Measurements from ENCODE around the gene TKTL1.
"Not testable (repeated sequence)": the region's sequence is repeated elsewhere in the genome, so short reads cannot be mapped to it uniquely, and the experiment has no call there.

TKTL1 gene

GRCh38 chrX:154310616-154311536, 15.3 kb downstream of the TKTL1 start:
- no peak for DNase-seq

DNA sequence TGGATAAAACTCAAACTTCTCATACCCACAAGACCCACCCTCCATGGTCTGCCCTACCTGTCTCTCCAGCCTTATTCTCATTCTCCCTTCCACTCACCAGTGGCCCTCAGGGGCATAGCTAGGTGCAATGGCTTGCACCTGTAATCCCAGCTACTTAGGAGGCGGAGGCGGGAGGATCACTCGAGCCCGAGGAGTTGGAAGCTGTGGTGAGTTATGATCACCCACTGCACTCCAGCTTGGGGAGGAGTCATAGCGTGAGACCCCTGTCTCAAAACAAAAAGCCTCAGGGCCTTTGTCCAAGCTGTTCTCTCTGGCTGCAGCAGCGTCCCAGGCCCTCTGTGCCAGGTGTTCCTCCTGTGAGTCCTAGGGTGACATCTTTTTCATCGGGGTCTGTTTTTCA, 16.5 kb downstream of the TKTL1 start:
- no peak for DNase-seq

GRCh38 chrX:154313147-154313546, 17.6 kb downstream of the TKTL1 start:
- peak; percentile 45 for DNase-seq

DNA sequence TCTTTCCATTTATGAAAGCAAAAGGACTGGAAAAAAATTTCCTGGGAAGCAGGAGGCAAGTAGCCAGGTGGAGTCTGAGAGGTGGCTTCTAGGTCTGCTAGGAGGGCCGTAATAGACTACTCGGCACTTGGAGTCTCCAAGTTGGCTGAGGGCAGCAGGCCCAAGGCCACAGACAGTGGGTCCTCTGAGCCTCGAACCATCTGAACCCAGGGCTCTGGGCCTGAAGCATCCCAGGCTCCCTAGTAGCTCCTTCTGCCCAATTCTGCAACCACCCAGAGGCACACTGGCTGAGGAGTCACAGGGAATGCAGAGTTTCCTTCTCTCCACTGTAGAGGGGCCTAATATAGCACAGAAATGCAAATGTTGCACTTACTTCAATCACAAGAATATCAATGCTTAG, 19.8 kb downstream of the TKTL1 start:
- no peak for DNase-seq

DNA sequence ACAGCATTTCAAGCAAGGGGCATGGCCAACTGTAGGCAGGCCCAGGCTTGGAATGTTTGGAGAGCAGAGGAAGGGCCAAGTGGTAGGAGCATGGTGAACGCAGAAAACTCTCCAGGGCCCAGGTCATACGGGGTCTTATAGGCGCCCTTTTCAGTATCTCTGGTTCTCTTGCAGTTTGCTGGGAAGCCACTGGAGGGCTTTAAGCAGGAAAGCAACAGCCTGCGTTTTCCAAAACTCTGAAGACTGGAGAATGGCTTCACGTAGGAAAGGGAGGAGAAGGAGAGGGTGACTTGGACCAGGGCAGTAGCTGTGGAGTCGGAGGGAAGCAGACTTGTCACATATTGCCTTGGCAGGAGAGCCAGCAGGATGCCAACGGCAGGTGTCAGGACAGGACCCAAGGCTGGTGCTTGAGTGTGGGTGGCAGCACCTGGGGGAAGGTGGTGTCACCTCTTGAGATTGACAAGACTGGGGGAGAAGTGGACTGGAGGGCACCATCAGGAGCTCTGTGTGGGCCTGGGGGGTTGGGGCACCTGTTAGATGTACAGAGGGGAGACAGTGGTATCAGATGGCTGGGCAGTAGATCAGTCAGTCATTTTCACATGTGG, 21.9 kb downstream of the TKTL1 start:
- no peak for DNase-seq

DNA sequence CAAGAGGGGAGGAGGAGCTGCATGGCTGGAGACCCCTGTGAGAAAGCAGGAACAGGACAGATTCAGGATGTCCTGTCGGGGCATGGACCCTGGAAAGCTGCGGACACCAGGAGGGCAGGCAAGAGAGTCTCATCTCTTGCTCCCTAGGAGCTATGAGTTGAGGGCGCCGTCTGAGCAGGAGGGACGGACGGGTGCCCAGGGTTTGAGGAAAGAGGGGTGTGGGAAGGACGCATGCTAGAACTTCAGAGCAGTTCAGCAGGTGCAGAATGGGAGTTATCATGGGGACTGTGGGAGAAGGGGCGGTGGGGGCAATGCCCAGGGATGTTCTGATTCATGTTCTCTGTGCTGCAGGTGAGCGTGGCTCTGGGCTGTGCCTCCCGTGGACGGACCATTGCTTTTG, 24.8 kb downstream of the TKTL1 start:
- DNase-seq = no peak

- DNase-seq = no peak
Measured at GRCh38 chrX:154321152-154321551, 25.6 kb downstream of the TKTL1 start.

- DNase-seq = no peak
Measured at GRCh38 chrX:154321594-154321993, 26.0 kb downstream of the TKTL1 start.

- no peak for DNase-seq
Measured at GRCh38 chrX:154322890-154323289, 27.3 kb downstream of the TKTL1 start.

DNA sequence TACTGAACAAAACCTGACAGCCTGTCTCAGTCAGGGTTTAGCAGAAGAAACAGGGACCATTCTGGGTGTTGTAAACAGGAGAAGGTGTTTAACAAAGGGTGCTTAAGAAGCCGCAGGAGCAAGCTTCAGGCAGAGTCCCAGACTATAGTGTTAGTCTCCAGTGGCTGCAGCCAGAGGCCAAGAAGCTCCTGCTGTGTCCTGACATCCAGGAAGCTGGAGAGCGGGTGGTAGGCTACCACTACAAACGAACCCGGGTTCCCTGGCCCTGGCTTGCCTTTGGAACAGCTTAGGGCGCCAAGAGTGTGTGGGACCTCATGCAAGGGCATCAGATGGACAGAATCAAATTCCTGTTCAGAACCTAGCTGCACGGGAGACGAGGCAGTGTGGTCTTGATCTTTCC, 27.9 kb downstream of the TKTL1 start:
- DNase-seq = no peak

DNA sequence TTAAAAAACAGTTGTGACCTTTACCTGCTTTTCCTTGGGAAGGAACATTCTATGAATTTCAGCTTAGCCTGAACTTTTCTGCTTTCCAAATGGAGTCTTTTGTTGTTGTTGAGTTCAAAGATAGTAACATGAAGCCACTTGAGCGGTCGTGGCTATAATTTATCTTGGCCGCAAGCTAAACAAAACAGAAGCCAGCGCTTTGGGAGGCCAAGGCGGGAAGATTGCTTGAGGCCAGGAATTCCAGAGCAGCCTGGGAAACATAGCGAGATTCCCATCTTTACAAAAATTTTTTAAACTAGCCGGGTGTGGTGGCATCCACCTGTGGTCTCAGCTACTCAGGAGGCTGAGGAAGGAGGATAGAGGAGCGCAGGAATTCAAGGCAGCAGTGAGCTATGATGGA, 29.9 kb downstream of the TKTL1 start:
- no peak for DNase-seq

- peak; percentile 27 for DNase-seq
Measured at GRCh38 chrX:154327038-154327820, 31.6 kb downstream of the TKTL1 start.

GRCh38 chrX:154328646-154329045, 33.1 kb downstream of the TKTL1 start:
- no peak for DNase-seq

DNA sequence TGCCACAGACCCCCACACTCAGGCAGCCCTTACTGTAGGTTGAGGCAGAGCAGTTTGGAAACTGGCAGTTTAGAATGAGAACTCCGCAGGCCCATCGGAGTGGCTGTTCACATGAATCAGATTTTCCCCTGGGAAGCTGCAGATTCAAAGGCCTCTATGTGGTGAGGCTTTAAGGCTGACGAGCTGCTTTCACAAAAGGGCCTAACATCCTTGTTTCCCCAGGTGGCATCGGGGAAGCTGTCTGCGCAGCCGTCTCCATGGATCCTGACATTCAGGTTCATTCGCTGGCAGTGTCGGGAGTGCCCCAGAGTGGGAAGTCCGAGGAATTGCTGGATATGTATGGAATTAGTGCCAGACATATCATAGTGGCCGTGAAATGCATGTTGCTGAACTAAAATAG, 33.7 kb downstream of the TKTL1 start:
- DNase-seq = no peak

DNA sequence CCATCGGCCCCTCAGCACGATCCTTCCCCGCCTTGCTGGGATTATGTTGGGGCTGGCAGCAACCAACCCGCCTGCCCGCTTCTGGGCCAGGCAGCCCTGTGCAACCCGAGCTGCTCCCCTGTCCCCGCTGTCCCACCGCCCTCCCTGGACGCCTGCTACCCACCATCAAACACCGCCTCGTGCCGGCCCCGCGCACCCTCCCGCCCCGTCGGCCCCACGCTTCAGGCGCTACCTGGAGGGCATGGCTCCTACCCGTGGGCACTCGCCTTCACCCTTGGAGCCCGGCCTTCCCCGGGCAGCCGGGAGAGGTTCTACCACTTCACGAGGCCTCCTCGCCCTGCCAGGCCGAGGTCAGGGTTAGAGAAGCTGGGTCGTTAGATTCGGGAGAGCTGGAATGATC, 37.0 kb downstream of the TKTL1 start:
- DNase-seq = no peak

GRCh38 chrX:154333116-154333515, 37.5 kb downstream of the TKTL1 start:
- no peak for DNase-seq

DNA sequence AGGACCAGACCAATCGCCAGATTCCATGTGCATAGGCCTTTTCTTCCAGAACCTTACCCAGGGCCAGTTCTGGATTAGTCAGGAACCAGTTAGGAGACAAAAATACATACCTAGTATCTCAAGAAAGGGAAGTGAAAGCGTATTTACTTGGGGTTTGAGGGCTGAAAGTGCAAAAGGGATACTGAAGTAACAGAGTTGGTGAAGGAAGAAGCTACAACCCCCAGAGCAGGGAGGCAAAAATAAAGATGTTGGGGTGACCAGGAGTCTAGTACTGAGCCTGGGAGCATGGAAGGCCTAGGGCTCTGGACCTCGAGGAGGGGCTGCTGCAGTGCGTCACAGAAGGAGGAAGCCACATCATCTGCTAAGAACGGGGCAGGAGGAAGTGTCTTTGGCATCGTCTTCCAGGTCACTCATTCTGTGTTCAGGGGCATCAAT, 38.3 kb downstream of the TKTL1 start:
- DNase-seq = no peak

DNA sequence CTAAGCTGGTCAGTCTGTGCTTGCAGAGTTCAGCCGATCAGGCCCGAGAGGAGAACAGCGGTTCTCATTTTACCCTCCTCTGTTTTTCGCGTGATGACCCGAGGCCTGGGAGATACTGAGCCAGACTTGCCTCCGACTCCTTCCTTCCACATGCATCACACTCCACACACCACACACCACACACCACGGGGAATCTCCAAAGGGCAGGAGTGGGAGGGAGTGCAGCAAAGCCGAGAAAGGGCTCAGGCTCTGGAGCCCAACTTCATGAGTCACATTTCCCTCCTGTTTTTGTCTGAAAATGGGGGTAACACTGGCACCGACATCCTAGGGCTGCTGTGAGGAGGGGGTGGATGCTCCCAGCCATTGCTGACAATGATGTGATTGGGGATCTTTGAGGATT, 38.9 kb downstream of the TKTL1 start:
- peak; percentile 54 for DNase-seq

DNA sequence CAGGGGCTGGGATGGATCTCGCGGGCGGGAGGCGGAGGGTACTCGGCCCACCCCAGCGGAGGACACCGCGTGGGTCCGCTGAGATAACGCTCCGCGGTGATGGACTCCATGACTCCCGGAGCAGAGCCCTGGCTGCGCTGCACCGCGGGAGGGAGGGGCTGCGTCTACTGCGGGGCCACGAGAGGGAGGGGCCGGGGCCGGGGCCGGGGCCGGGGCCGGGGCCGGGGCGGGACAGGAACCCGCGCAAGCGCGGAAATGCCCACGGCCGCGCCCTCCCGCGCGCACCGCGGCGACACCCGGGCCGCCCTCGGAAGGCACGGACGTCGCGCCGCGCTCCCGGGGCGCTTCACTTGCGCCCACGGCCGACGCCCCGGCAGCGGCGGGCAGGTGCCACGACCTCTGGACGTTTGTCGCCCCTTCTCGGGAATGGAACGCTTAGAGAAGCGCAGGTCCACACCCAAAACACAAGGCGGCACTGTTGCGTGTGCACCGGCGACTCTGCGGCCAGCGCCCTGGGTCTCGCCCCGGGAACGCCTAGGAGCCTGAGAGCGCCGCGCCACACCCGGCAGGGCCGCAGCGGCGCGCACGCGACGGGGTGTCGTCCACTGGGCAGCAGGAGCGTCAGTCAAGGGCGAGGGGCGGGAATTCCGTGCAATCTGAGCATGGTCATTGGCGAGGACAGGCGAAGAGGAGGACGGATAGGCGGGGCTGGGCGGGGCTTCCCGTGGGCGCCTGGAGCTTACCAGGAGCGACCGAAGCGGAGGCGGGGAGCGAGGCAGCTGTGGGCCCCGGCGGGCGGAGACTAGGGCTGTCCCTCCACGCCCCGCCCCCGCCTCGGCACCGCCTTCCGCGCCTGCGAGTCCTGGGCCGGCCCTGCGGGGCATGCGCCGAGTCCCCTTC, 46.1 kb downstream of the TKTL1 start:
- not testable (repeated sequence) for DNase-seq

DNA sequence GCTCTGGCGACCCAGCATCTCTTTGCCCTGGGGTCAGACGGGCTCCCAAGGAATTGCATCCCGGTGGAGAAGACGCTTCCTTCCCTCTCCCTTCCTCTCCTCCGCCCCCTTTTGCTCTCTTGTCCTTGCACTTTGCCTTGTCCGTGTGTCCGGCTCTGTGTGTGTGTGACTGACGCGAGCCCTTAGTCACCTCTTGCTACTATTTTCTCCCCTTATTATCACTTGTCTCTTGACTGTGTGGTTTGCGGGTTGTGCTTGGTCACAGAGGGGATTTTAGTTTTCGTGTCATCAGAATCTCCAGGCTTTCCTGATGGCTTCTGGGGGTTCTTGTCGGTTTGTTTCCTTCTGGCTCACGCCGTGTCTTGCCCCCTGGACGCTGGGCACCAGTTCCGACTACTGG, 47.5 kb downstream of the TKTL1 start:
- DNase-seq = not testable (repeated sequence)

GRCh38 chrX:154343620-154344019, 48.0 kb downstream of the TKTL1 start:
- not testable (repeated sequence) for DNase-seq

- DNase-seq = no peak
Measured at GRCh38 chrX:154348114-154348531, 52.5 kb downstream of the TKTL1 start.

Measured in stimulated activated CD8-positive, alpha-beta memory T cell treated with anti-CD3 and anti-CD28 coated beads, Interleukin-4, amount 100 ng/mL, for 48 hours (primary cell).